COLO668 (cell line): Measurements from ENCODE around the gene ARRB2.
A peak's percentile ranks its signal among the peaks of the same experiment; 100 is the strongest.
"Not testable (repeated sequence)": the region's sequence is repeated elsewhere in the genome, so short reads cannot be mapped to it uniquely, and the experiment has no call there.

Experiments used
- DNase-seq: peaks from one replicate; lab custom pipeline; 2025; ENCODE audit not compliant: unreplicated experiment; lab: John Stamatoyannopoulos, UW

Gene ARRB2

GRCh38 chr17:4699401-4700056 lies 10.9 kb upstream of the ARRB2 start:
- DNase-seq = not testable (repeated sequence)

- DNase-seq = no peak
Observed at GRCh38 chr17:4701116-4701515, 9.3 kb upstream of the ARRB2 start.

- DNase-seq = no peak
Observed at GRCh38 chr17:4703330-4703691, 7.1 kb upstream of the ARRB2 start.

- not testable (repeated sequence) for DNase-seq
Observed at GRCh38 chr17:4704574-4704907, 5.9 kb upstream of the ARRB2 start.

- DNase-seq = no peak
Observed at GRCh38 chr17:4704991-4705390, 5.4 kb upstream of the ARRB2 start.

- DNase-seq = no peak
Observed at GRCh38 chr17:4706121-4706520, 4.3 kb upstream of the ARRB2 start.

GRCh38 chr17:4708436-4708835 lies 2.0 kb upstream of the ARRB2 start:
- DNase-seq = peak; percentile 11

- DNase-seq = peak; percentile 27
Observed at GRCh38 chr17:4710693-4711634, 532 bp downstream of the ARRB2 start.

- DNase-seq = peak; percentile 26
Observed at GRCh38 chr17:4711661-4712181, 1.3 kb downstream of the ARRB2 start.

- DNase-seq = no peak
Observed at GRCh38 chr17:4712526-4712925, 2.1 kb downstream of the ARRB2 start.

- not testable (repeated sequence) for DNase-seq
Observed at GRCh38 chr17:4714340-4715062, 4.1 kb downstream of the ARRB2 start.

- DNase-seq = no peak
Observed at GRCh38 chr17:4715063-4715744, 4.8 kb downstream of the ARRB2 start.

GRCh38 chr17:4716081-4716480 lies 5.6 kb downstream of the ARRB2 start:
- no peak for DNase-seq

- DNase-seq = no peak
Observed at GRCh38 chr17:4717791-4718190, 7.4 kb downstream of the ARRB2 start.

- DNase-seq = no peak
Observed at GRCh38 chr17:4718276-4718675, 7.8 kb downstream of the ARRB2 start.

- no peak for DNase-seq
Observed at GRCh38 chr17:4719146-4719545, 8.7 kb downstream of the ARRB2 start.

- DNase-seq = no peak
Observed at GRCh38 chr17:4719684-4720221, 9.3 kb downstream of the ARRB2 start.

- DNase-seq = no peak
Observed at GRCh38 chr17:4720787-4721186, 10.4 kb downstream of the ARRB2 start.

- DNase-seq = peak; percentile 50
Observed at GRCh38 chr17:4721203-4722135, 11.0 kb downstream of the ARRB2 start.
